D721Med (cell line): ENCODE data around the gene CCNL1.

Experiments
- DNase-seq: peaks from one replicate; pipeline ENCODE4 v3.0.0; 2011; ENCODE audit warnings: low spot score; ENCODE audit not compliant: insufficient read length
- FAIRE-seq: peaks from 2 replicates; lab custom pipeline; 2011; peaks lifted over from hg19 to GRCh38; lab: Jason Lieb, UNC
- TF ChIP-seq, protein P1 (sequence below): IDR thresholded peaks from 2 replicates; pipeline ENCODE4 v1.5.1; 2012; ENCODE audit warnings: mild to moderate bottlenecking, control low read depth; ENCODE audit not compliant: insufficient read depth; ENCODE audit errors: missing control alignments

CCNL1 gene

DNA sequence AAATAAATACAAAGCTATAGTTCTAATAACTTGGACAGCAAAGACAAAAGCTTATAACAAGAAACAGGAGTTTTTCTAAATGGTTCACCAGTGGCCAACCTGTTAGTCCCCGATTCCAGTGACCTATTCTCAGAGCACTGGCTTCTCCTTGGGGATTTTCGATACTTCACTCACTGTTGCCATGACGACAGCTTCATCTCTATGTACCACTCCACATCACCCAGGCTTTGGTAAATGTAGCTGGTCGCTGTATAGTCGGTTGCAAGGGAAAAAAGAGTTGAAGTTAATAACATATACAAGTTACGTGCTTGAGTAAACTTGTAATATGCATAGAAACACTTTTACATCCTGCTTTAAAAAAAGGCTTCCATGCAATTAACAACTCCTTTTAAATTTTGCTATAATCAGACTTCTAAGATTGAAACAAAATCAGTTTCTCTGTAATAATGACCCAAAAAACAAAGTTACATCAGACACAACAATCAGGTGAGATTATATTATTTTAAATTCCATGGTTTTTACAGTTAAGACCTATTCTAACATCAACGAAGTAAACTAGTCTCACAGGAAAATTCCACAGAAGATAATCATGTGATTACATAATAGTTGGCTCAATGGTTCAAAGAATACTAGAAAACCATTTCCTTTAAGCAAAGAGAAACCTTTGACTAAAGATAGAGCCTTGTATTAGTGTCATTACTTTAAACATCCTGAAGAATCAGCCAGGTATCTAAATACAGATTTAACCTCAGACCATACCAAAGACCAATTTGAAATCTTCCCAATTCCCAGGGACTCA lies 2.9 kb downstream of the CCNL1 start:
- TF ChIP-seq, protein P1, sequence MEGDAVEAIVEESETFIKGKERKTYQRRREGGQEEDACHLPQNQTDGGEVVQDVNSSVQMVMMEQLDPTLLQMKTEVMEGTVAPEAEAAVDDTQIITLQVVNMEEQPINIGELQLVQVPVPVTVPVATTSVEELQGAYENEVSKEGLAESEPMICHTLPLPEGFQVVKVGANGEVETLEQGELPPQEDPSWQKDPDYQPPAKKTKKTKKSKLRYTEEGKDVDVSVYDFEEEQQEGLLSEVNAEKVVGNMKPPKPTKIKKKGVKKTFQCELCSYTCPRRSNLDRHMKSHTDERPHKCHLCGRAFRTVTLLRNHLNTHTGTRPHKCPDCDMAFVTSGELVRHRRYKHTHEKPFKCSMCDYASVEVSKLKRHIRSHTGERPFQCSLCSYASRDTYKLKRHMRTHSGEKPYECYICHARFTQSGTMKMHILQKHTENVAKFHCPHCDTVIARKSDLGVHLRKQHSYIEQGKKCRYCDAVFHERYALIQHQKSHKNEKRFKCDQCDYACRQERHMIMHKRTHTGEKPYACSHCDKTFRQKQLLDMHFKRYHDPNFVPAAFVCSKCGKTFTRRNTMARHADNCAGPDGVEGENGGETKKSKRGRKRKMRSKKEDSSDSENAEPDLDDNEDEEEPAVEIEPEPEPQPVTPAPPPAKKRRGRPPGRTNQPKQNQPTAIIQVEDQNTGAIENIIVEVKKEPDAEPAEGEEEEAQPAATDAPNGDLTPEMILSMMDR, result no peak
- no peak for FAIRE-seq
- DNase-seq, result no peak

DNA sequence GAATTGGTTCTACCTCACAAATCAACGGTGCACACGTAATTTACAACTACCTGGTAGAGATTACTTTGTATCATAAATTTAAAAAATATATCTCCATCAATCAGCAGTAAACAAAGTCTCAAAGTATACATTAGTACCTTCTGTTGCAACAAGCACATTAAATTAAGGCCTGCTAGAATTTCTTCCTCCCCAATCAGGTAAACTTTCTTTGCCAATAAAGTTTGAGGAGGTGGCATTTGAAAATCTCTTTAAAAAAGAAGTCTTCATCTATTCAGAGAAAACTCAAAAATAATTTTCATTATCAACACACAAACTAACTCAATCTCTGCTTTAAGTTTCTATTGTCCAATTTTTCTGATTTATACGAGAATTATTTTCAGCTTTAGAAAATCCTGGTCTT lies 4.4 kb downstream of the CCNL1 start:
- DNase-seq (no peak), FAIRE-seq (no peak)
- TF ChIP-seq, protein P1, result no peak

DNA sequence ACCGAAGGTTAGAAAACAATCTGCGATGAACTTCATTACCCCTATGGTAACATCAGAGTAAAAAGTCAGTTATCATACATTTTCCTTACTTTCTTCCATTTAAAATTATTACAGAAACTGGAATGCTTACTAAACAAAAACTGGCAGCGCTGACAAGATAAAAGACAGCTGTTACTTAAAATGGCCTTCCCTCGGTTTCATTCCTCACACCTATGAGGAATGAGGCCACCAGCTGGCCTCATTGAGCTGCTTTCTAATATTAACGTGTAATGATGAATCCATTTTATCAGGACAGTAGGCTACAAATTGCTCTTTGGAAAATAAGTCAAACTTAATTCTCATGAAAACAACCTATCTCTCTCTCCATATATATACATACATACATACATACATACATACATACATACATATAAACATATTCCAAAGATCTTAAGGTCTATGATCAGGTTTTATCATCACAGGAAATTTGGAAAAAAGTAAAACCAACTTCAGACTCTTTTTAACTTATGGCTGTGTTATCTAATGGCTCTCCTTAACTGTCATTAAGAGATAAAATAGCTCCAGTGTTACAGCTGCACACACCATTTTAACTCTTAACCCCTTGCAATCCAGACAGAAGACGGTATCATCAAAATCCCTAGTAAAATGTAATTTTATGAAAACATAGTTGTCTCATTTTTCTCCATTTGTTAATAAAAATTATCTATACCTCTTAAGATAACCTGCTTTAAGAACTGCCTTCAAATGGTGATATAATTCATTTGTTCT lies 5.2 kb downstream of the CCNL1 start:
- DNase-seq, result no peak
- TF ChIP-seq, protein P1, result no peak

DNA sequence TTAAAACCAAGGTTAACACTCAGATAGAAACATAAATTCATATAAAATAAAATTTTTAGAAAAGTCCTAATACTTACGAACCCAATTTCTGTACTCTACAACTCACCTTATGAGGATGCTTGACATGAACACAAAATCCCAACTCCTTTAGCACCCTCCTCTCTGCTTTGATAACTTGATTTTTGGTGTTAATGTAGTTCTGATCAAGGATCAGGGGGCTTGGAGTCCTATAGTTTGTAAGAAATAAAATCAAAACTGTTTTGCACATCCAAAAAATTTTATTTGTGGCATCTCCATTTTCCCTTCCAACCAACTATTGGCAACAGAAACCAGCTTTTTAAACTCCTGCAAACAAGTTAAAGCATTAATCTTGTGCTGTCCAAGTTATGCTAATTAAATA lies 7.0 kb downstream of the CCNL1 start:
- TF ChIP-seq, protein P1, result no peak
- no peak for DNase-seq
- FAIRE-seq, result no peak

More for the DNA sequence above, 5.2 kb downstream of the CCNL1 start:
- no peak for FAIRE-seq

- DNase-seq (no peak), FAIRE-seq (no peak)
- TF ChIP-seq, protein P1, result no peak
These were observed 7.5 kb downstream of the CCNL1 start for GRCh38 chr3:157152438-157152837.

DNA sequence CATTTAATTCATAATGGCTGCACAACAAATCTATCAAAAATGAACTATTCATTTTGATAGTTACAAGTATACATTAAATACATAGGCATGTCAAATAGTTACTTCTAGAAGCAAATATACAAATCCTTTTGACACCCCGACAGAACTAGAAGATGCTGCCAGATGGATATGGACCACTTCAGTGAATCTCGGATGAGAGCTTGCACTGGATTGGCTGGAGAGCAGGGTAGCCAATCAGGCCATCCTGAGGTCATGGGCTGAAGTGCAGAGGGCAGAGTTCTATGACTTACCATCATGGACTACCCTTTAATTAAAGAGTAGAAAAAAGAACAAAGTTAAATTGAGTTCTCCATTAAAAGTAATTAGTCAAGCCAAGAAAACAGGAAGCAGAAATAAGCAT lies 8.3 kb downstream of the CCNL1 start:
- TF ChIP-seq, protein P1, result no peak
- FAIRE-seq (no peak), DNase-seq (no peak)
